Activated CD8-positive, alpha-beta memory T cell treated with anti-CD3 and anti-CD28 coated beads, Interleukin-2, amount 50 U/mL, for 4 hours (primary cell): ENCODE data around the gene FKBP5.

ENCODE experiments used
- DNase-seq: peaks from one replicate; pipeline ENCODE4 v3.0.0-alpha.2; 2020

The FKBP5 gene

GRCh38 chr6:35534407-35535170, 154.1 kb downstream of the FKBP5 start:
- DNase-seq: no peak

GRCh38 chr6:35533981-35534380, 154.7 kb downstream of the FKBP5 start:
- no peak for DNase-seq

GRCh38 chr6:35532126-35532525, 156.6 kb downstream of the FKBP5 start:
- no peak for DNase-seq

- no peak for DNase-seq
These were observed 164.2 kb downstream of the FKBP5 start for GRCh38 chr6:35524380-35525020.
